HG03354 (cell line): Measurements from ENCODE around the gene CD34.
A peak's percentile ranks its signal among the peaks of the same experiment; 100 is the strongest.

Source experiments
- ATAC-seq: cut with Tn5 transposase; IDR thresholded peaks from one replicate; pipeline ENCODE4 v1.9.1; 2021; ENCODE audit warnings: mild to moderate bottlenecking; ENCODE audit not compliant: unreplicated experiment, poor library complexity, severe bottlenecking

The CD34 gene

DNA sequence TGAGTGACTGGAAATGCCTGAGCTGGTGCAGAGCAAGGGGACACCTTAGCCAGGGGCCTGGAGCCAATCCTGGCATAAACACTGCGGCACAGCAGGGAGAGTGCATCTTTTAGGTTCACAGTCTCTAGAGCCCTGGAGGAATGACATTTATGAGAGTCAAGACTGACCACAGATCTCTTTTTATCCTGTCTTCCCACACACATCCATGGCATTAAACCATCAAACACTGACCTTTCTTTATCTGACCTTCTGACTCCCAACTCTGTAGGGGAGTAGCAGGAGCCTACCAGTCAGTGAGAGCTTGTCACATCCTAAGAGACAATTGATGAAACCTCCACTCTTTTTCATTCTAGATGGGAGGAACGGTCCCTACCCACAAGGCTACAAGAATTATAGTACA is 7.9 kb downstream of the CD34 start:
- no peak for ATAC-seq

DNA sequence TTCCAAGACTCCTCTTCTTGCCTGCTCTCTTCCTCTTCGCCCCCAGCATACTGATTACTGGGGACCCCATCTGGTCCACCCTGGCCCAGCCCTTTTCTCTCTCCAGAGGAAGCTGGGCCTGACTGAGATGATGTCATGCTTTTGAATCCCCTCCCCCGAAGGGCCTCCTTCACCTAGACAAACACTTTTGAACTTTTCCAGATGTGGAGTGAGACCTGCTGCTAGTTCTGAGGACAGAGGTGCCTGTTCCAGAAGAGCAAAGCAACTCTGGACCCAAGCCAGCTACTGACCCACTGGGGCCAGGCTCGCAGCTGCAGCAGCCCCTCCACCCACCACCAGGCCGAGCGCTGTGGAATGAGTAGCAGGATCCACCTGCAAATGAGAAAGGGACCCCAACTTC is 8.4 kb downstream of the CD34 start:
- ATAC-seq = no peak

DNA sequence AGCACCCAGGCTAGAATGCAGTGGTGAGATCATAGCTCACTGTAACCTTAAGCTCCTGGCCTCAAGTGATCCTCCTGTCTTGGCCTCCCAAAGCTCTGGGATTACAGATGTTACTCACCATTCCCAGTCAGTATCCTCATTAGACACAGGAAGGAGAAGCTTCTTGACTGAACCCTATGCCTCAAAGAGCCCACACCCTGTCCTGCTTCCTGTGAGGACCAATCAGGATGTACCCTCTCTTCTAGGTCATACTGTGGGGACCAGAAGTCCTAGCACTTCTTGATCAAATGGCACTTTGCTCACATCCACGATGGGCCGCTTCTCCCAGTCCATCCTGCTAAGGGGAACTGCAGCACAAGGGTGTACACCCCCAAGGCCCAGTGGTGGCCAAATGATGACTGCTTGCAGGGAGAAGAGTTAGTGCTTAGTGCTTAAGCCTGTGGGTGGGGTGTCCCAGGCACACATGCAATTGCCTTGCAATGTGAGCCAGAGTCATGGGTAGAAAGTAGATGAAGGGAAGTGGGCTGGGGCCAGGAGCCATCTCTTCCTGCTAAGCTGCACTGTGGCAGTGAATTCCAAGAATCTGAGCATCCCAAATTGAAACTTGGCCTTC is 9.8 kb downstream of the CD34 start:
- ATAC-seq = no peak

DNA sequence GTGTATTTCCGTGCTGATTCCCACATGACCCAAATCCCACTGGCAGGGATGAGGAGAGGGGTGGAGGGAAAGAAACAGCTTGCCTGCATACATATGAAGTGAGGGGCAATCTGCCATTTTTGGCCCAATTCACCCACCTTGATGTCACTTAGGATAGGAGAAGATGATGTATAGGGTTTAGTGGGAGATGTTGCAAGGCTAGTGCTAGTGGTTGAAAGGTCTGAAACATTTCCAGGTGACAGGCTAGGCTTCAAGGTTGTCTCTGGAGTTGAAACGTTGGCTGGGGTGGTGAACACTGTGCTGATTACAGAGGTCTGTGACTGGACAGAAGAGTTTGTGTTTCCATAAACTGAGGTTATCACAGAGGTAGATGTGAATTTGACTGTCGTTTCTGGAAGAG is 12.1 kb downstream of the CD34 start:
- ATAC-seq = no peak

DNA sequence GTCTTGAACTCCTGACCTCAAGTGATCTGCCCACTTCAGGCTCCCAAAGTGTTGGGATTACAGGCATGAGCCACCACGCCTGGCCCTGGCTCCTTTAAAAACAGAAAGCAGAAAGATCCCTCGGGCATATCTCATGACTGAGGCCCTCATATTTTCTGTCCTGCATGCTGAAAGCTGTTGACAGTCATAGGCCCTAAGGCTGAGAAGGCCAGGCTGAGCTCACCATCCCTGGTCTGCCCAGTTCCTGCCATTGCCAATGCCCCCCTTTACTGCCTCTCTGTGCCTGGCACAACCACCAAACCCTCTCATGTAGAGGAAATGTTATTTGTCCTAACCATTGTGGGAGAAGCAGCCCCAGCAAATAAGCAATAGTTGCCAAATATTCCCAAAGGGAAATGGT is 12.7 kb downstream of the CD34 start:
- no peak for ATAC-seq

DNA sequence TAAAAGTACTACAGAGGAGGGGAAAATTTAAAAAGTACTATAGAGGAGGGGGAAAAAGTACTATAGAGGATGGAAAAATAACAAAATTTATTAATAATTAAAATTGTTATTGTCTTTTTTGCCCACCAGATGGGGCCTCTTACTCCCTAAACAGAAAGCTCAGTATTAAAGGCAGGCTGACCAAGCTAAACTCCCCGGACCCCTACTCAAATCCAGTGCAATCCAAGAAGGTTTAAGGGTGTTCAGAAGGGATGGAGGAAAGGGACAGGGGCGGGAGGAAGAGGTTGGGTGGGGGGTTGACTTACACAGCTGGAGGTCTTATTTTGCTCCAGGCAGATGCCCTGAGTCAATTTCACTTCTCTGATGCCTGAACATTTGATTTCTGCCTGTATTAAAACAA is 13.7 kb downstream of the CD34 start:
- ATAC-seq = no peak

DNA sequence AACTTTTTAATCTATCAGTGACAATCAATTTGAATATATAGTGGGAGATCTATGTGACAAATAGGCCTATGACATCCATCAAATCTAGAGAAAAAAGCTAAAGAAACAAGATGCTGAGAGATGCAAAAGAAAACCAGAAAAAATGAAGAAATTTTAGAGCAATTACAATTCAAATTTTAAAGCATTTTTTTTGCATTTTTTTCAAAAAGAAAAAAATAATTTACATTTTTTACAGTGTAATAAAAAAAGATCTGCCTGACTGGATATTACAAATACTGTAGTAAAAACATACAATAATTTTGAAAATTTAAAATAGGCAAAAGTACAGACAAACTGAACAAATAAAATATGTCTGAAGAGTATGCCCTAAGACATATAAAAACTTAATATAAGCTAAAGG is 14.4 kb downstream of the CD34 start:
- no peak for ATAC-seq

DNA sequence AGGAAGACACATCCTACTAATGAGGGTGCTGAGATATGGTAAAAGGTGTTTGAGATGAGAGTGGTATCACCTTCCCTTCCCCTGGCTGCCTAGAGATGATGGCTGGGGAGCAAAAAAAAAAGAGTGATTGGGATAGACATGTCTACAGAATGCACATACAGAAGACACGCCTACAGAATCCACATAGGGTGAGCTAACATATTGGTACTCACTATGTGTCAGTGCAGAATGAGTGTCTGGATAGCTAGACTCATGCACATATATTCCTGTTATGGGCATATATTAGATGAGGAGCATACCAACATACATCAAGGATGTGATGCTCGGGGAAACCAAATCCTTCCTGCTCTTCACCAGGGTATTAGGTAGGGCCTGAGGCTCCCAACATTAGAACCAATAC is 16.2 kb downstream of the CD34 start:
- no peak for ATAC-seq

DNA sequence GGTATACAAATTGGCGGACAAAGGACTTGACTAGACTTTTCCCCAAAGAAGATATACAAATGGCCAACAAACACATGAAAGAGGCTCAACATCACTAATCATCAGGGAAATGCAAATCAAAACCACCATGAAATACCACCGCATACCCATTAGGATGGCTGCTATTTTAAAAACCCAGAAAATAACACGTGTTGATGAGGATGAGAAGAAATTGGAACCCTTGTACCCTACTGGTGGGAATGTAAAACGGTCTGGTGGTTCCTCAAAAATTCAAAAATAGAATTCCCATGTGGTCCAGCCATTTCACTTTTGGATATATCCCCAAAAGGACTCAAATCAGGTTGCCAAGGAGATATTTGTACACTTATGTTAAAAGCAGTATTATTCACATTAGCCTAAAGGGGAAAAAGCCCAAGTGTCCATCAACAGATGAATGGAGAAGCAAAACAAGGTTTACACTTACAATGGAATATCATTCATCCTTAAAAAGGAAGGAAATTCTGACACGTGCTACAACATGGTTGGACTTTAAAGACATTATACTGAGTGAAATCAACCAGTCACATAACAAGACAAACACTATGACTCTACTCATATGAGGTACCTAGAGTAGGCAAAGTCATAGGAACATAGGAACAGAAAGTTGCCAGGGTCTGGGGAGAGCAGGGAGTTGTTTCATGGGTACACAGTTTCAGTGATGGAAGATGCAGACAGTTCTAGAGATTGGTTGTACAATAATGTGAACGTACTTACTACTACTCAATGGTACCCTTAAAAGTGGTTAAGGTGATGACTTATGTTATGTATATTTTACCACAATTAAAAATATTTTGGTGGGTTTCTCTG is 17.0 kb downstream of the CD34 start:
- ATAC-seq = no peak

DNA sequence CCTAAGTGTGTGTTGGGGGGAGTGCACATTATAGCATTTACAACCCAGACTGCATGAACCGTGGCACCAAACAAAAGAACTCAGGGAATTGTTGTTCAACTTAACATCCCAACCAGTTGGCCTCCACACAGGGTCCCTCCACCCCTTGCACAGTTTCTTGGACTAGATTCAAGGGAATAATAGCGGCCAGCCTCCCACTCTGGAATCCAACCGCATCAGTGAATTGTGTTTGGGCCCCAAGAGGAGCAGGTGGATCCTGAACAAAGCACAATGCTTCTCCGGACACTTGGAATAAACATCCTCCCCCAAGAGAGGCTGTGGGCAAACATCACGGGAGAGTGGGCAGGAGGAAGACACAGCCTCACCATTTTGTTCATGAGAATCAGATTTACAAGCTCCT is 18.2 kb downstream of the CD34 start:
- no peak for ATAC-seq

DNA sequence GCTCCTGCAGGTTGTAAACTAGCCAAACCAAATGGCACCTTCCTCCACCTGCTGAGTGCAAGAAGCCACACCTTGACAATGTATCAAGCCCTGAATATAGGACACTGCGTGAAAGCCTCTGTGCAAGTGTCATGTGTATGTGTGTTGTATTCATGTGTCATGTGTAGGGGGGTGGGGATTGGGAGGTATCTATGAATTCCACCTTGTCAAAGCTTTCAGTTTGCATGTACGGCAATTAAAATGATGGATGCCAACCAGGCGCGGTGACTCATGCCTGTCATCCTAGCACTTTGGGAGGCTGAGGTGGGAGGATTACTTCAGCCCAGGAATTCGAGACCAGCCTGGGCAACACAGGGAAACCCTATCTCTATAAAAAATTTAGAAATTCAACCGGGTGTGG is 19.8 kb downstream of the CD34 start:
- no peak for ATAC-seq

DNA sequence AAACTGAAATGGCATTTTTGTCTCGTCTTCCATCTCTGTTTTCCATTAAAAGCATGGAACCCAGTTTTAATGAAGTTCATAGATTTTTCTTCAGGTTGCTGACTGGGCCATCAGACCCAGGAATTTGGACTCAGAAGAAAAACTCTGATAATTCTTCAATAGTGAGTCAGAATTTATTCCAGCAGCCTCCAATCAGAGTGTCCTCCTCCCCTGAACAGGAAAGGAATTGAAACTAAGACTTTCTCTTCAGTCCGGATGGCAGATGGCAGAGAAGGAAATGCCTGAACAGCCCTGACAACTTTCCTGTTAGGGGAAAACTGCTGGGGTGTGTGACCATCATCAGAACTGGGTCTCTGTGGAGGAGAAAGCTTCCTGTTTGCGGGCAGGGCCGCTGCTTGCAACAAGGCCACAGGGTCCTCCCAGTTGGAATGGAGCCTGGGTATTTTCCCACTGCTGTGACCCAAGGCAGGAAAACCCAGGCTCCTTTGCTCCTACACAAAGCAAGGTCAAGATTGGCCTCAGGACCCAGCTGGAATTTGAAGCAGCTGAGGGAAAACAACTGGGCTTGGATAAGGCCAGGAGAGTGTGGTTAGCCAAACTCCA is 20.7 kb downstream of the CD34 start:
- ATAC-seq = no peak

DNA sequence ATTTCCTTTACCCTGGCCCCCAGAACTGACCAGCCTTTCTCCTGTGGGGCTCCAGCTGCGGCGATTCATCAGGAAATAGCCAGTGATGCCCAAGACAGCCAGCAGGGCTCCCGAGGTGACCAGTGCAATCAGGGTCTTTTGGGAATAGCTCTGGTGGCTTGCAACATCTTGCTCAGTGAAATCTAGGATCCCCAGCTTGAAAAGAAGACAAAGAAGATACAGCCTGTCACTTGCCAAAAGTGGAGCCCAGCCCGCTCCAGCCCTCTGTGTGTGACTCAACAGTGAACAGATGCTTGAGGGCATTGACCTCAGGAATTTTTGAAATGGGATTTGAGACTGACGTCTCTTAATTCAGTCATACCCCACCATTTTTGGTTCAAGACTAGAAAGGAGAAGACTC is 22.3 kb downstream of the CD34 start:
- no peak for ATAC-seq

DNA sequence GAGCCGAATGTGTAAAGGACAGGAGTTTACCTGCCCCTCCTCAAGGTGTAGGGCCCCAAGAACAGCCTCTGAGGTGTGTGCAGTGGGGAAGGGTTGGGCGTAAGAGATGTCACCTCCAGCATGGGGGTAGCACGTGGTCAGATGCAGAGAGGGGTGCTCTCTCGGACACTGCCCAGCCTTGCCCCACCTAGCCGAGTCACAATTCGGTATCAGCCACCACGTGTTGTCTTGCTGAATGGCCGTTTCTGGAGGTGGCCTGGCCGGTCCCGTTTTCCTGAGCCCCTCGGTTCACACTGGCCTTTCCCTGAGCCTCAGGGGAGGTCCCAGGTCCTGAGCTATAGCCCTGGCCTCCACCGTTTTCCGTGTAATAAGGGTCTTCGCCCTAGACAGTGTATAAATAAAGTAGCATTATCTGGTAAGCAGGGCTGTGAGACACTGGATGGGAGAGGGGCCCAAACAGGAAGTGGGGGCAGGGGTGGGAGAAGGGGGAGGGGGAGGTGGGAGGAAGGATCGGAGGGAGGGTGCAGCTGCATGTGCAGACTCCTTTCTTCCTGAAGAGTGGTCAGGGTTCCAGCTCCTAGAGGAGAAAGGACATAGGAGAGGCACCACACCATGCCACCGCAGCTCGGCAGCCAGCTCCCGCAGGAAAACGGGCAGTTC is 23.3 kb downstream of the CD34 start:
- no peak for ATAC-seq

DNA sequence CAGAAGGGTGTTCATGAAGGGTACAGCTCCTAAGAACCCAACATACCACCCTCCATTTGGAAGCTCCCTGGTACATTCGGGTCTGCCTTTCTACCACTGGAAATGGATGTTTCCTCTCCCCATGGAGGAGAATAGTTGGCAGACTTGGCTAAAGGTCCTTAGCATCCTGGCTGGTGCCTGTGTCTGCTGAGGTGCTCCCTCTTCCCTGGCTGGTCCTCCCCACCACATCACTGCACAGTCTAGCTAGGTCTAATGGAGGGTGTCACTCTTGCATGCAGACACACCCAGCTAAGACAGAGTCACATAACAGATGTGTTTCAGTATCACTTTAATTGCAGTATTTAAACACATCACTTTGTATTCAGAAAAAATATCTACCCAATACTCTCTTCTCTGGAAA is 24.7 kb downstream of the CD34 start:
- ATAC-seq = no peak

DNA sequence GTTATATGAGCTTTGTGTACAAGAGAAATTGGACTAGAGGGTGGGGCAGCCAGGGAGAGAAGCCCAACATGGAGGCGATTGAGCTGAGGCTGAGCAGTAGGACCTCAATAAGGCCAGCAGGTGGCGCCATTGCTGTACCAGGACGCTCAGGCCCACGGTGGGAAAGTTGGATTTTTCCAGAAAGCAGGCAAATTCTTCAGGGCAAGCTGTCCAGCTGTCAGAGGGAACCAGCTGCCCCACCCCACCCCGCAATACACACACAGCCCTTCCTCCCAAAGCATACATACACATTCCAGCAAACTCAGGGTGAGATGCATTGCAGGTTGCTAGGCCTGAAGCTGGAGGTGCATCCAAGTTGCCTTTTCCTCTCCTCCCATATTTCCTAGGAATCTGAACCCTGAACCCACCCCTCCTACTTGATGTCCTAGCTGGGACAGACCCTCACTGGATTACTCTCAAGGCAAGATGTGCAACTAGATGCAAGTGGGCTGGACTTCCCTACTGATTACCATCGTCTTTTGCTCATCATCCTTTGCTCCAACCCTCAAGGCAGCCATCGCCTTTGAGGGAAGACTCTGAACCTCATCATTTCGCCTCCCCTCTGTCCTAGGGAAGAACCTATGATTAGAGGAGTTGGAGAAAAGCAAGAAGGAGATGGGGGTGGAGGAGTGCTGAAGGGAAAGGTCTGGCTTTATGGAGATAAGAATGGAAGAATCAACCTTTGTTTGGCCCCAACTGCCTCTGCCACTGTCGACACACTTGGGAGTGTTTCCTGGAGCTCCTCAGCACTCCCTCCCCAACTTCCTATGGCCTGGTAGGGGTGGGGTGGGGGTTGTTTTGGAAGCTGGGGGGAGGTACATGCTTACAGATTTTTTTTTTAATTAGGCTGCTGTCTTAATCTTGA is 25.5 kb downstream of the CD34 start:
- ATAC-seq = peak; percentile 81

DNA sequence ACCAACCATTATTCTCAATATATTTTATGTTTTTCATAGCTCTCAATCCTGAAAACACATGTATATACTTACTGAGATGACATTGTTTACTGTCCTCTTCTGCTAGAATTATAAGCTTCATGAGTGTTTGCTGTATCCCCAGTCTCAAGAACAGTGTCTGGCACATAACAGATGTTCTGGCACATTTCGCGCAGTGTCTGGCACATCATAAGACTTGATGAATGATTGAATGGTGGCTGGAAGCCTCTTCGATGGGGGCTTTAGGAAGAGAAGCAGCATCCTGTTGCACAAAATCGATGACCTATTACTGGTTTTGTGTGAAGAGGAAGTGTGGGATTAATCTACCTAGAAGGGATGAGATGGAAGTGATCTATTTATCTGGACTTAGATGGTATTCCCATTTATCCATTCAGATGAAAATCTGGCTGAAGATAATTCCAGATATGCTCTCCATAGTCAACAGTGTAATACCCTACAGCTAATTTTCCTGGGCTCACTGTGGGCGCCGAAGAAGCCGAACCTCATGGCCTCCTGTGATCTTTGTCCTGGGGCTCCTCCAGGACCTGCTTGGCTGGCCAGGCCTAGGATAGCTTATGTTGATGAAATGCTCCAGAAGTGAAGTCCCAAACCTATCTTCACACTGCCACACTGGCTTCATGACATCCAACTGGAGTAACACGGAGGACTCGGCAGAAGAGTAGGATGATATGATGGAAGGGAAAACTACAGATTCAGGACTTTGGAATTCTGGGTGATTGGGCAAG is 26.5 kb downstream of the CD34 start:
- no peak for ATAC-seq

DNA sequence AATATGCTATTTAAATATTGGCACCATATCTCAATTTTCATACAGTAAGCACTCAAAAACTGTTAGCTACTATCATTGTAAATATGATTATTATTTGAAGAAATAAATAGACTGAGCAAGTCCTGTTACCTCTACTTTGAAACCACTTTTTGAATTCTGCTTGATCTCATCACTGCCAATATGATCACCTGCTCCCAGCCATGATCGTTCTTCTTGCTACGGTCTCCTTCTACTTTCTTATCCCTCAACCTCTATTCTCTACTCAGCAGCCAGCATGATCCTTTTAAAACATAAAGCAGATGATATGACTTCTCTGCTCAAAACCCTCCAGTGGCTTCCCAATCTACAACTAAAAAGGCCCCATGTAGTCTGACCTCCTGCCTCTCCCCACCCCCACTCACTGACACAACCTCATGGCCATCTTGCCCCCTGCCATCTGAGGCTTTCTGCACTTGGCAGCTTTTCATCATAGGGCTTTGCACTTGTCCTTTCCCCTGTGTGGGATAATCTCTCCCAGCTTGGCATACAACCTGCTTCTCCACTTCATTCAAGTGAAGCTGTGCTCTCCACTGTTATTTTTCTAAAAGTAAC is 27.2 kb downstream of the CD34 start:
- ATAC-seq = no peak
